ENCODE results near the gene NFIX.

The NFIX gene

DNA sequence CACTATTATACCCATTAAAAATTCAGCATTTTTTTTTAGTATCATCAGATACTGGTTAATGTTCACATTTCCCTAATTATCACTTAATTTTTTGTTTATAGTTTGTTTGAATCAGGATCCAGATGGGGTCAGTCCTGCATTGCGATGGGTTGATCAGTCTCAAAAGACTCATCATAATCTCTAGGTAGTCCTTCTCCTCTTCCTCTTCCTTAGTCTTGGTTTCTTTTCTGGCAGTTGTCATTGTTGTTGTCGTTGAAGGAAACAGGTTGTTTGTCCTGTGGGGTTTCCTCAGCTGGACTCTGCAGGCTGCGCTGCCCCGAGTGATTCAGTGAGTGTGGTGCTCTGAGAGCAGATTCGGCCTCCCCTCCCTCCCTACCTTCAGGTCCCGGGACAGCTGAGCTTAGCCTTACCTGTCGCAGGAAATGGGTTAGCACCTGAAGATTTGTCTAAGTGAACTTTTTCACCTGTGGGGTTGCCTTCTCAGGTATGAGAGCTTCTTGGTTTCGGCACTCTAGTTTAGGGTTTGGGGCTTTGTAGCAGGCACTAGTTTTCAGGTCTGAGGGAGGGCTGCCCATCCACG is 34.1 kb downstream of the NFIX start:
- Histone ChIP-seq H3K4me3 (ENCODE audit: low read depth in 1 of 2, low read length in 1 of 2) (no peak overlapping the region), H3K4me1 (ENCODE audit: control insufficient read depth in 1 of 2, insufficient read depth in 1 of 2, low read depth in 1 of 2, low read length in 1 of 2) (peaks cover 0 to 5% of the 10 kb centered on the region in 2 experiments), H3K36me3 (no peaks in the 10 kb centered on the region), H3K9me3 (no peaks in the 10 kb centered on the region), H3K27ac (no peak overlapping the region), H3K27me3 (peaks cover 33% of the 10 kb centered on the region)
- no peak for TF ChIP-seq CTCF (IDR thresholded peaks at IDR 0.05)

GRCh38 chr19:13029893-13030292 is 34.6 kb downstream of the NFIX start:
- H3K9me3 ChIP-seq: no peaks in the 10 kb centered on the region
- no peak overlapping the region for H3K4me3 ChIP-seq (ENCODE audit: low read depth in 1 of 2, low read length in 1 of 2)
- peaks cover 28% of the 10 kb centered on the region for H3K27me3 ChIP-seq
- TF ChIP-seq CTCF (IDR thresholded peaks at IDR 0.05): no peak
- H3K4me1 ChIP-seq (ENCODE audit: control insufficient read depth in 1 of 2, insufficient read depth in 1 of 2, low read depth in 1 of 2, low read length in 1 of 2): no peaks in the 10 kb centered on the region
- H3K27ac ChIP-seq: no peak overlapping the region
- H3K36me3 ChIP-seq: no peaks in the 10 kb centered on the region

DNA sequence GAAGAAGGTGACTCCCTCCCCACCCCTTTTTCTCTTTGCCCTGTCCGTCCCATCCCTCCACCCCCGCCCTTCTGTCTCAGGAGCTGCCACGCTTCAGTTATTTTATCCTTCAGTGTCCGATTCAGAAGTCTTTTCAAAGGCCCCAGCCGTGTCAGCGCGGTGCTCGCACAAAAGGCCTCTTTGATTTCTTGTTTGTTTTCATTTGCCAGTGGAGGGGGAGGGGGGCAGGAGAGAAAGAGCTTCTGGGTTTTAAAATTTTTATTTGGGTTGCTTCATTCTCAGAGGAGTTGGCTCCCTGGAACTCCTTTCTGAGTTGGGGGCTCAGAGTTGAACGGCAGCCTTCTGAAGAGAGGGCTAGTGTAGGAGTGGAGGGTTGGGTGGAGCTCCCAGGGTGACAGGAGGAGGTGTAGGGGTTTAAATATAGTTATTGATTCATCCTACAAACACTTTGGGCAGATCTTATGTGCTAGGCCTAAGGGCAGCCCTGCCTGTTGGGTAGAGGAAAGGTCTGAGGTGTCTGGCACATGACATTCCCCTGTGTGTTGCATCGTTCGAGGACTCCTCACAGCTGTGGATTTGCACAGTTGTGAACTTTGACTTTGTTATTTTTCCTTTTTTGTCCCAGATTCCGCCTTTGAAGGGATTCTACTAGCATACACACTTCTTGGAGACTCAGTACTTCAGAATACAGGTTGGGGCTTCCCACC is 36.8 kb downstream of the NFIX start:
- Histone ChIP-seq H3K27ac (no peak overlapping the region), H3K4me1 (ENCODE audit: control insufficient read depth in 1 of 2, insufficient read depth in 1 of 2, low read depth in 1 of 2, low read length in 1 of 2) (no peaks in the 10 kb centered on the region), H3K27me3 (peaks cover 6% of the 10 kb centered on the region), H3K36me3 (no peaks in the 10 kb centered on the region), H3K9me3 (no peaks in the 10 kb centered on the region), H3K4me3 (ENCODE audit: low read depth in 1 of 2, low read length in 1 of 2) (no peak overlapping the region)
- TF ChIP-seq CTCF (IDR thresholded peaks at IDR 0.05): no peak

GRCh38 chr19:13032837-13033236 is 37.6 kb downstream of the NFIX start:
- no peak for TF ChIP-seq CTCF (IDR thresholded peaks at IDR 0.05)
- Histone ChIP-seq H3K27ac (no peak overlapping the region), H3K9me3 (no peaks in the 10 kb centered on the region), H3K27me3 (no peaks in the 10 kb centered on the region), H3K4me1 (ENCODE audit: control insufficient read depth in 1 of 2, insufficient read depth in 1 of 2, low read depth in 1 of 2, low read length in 1 of 2) (no peaks in the 10 kb centered on the region), H3K36me3 (no peaks in the 10 kb centered on the region), H3K4me3 (ENCODE audit: low read depth in 1 of 2, low read length in 1 of 2) (no peak overlapping the region)

GRCh38 chr19:13033244-13033643 is 38.0 kb downstream of the NFIX start:
- H3K27ac ChIP-seq: no peak overlapping the region
- no peaks in the 10 kb centered on the region for H3K27me3 ChIP-seq
- H3K4me1 ChIP-seq (ENCODE audit: control insufficient read depth in 1 of 2, insufficient read depth in 1 of 2, low read depth in 1 of 2, low read length in 1 of 2): no peaks in the 10 kb centered on the region
- no peak overlapping the region for H3K4me3 ChIP-seq (ENCODE audit: low read depth in 1 of 2, low read length in 1 of 2)
- no peaks in the 10 kb centered on the region for H3K36me3 ChIP-seq
- no peak for TF ChIP-seq CTCF (IDR thresholded peaks at IDR 0.05)
- H3K9me3 ChIP-seq: no peaks in the 10 kb centered on the region
